Umbilical cord (tissue), 2 donors: ENCODE data around the gene GALNS. TPM values are rescaled to one million over a fixed set of nuclear protein-coding genes. Genes with fewer than 3 reads are reported as not detected.

Experiments
- DNase-seq: peaks from one replicate; pipeline ENCODE4 v3.0.0-alpha.2; 2015; ENCODE audit warnings: low spot score
- total RNA-seq: library from RNA; depleted of rRNA; stranded (reverse); fragments of >200 nt; gene quantifications from one replicate; pipeline ENCODE4 v1.2.3, GENCODE V29; 2014; ENCODE audit warnings: low replicate concordance; ENCODE audit not compliant: insufficient read depth

GALNS gene
- total RNA-seq, 1 donor from 2014 or later = 14.9 TPM

DNA sequence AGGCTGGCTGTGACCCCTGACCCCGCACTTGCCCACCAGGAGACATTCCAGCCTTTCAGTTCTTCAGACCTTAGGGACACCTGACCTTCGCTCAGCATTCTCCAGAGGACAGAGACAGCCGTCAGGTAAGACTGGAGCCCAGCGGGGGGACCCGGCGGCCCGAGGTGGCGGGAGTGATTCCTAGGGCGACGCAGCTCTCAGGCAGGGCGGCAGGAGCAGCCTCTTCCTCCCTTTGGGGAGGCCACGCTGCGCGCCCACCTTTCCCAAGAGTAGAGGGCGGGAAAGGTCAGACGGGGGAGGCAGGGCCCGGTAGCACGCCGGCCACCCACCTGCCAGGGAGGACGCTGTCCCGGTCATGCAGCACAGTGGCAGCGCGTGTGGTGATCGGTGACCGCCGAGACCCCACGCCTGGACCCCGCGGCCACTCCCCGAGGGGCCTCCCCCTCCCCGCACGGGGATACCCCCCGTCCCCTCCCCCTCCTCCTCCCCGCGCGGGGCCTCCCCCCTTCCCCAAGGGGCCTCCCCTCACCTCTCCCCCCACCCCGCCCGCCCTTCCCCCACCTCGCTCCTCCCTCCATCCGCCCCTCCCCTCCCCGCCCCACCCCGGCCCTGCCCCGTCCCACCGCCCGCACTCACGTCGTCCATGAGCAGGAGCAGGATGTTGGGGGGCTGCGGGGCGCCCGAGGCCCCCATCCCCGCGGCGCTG, 472 bp downstream of the GALNS start:
- no peak for DNase-seq

DNA sequence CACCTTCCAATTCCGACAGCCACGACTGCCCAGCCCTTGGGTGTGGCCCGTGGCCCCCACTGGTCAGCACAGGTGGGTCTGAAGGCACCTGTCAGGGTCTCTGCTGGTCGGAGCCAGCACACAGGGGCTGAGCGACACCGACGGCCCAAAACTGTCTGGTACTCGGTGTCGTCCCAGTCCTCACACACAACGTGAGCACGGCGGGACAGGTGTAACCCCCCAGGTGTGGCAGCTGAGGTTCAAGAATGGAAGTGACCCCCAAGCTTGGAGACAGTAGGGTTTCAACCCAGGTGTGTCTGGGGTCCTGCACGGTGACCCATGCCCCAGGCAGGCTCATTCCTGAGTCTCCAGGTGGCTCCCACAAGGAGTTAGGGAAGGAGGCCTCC, 1.0 kb downstream of the GALNS start:
- DNase-seq = no peak

DNA sequence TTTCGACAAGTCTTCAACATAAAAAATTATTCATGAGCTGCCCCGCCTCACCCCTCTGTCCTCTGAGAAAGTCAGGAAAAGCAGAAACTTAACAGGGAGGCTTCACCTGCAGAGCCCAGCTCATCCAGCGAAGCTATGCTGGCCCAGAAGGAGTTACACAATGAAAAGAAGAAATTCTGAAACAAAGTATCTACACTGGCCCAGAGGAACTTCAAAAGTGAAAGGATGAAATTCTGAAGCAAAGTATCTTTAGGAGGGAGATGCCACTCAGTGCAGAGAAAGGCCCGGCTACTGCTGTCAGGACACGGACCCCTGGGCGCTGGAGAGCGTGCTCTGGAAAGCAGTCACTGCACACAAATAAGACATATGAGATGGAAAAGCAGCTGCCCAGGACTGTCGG, 1.6 kb downstream of the GALNS start:
- DNase-seq = no peak

DNA sequence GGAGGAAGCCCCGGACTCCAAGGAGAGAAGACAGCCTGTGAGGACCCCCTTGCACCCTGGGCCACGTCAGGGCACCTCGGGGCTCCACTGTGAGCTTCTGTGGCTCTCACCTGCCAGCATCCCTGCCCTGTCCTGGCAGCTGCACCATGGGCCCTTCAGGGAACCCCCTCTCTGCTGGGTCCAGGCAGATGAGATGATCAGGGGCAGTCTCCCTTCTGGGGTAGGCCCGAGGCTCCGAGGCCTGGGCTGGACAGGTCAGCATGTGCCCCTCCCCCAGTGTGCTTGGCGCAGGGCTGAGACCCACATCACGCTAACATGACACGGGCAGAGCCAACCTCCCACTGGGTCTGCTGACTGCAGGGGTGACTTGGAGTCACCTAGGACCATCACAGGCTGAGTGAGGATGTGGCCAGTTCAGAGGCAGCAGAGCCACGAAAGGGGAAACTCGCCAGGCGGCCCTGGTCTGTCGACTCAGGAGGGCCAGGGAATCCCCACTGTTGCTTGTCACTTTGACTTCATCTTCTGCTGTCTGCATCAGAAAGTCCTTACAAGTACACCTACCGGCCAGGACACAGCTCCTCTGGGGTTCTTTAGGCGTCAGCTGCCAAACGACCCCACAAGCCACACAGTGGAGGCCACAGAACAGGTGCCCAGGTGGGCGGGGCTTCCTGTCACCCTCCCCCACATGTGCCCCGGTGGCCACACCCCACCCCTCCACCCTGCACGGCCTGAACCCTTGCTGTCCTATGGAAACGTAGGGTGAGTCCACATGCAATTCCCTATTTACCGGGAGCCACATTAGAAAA, 2.2 kb downstream of the GALNS start:
- no peak for DNase-seq

DNA sequence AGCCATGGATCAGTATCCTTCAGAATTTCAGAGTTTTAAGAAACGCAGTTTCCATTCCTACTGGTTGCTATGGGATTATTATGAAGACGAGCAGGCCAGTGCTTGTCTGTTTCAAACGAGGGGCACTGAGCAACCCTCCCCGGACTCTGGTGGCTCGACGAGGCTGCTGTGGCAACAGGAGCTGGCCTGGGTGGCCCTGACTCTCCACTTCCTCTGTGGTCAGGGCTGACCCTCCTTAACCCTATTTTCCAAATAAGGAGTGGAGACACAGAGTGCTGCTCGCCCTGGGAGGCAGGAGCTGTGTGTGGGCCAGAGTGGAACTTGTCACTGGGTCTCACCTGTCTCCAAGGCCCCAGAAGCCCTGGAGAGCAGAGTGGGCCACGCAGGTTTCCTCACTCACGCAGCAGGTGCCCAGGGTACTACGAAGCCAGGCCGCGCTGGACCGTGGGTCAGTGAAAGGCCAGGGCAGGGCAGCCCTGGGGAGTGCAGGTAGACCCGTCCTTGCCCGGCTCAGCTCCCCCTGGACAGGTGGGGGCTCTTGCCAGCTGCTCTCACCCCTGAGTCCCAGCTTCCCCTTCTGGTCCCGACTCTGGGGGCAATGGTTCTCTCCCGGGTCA, 3.3 kb downstream of the GALNS start:
- no peak for DNase-seq

DNA sequence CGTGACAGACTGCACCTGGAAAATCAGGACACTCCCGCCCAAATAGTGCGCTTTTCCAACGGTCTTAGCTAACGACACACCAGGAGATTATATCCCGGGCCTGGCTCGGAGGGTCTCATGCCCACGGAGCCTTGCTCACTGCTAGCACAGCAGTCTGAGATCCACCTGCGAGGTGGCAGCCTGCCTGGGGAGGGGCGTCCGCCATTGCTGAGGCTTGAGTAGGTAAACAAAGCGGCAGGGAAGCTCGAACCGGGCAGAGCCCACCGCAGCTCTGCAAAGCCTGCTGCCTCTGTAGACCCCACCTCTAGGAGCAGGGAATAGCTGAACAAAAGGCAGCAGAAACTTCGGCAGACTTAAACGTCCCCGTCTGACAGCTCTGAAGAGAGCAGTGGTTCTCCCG, 5.1 kb downstream of the GALNS start:
- no peak for DNase-seq

DNA sequence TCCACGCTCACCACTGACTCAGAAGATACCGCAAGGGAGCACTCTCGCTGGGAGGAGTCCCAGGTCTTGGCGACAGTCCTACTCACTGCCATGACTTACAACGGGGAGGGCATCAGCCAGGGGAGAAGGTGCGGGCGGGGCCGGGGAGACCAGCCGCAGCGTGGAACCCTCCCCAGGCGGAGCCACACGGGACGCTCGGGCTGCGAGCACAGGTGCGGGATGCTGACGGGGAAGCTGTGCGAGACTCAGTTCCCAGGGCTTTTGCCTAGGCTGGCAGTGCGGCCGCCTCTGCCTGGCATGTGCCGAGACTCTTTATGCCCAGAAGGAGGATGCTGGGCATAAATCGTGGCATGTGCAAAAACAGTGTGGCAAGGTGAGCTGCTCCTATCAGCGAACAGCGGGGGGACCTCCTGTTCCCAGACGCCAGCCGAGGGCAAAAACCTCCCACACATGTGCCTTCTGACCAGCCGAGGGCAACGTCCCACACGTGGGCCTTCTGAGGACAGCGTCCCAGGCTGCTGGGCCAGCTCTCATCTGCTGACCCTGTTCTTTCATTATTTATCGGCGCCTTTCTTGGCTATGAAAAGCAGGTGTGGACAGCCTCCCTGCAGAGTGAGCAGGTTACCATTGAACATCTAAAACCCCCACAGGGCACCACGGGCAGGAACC, 6.1 kb downstream of the GALNS start:
- no peak for DNase-seq

DNA sequence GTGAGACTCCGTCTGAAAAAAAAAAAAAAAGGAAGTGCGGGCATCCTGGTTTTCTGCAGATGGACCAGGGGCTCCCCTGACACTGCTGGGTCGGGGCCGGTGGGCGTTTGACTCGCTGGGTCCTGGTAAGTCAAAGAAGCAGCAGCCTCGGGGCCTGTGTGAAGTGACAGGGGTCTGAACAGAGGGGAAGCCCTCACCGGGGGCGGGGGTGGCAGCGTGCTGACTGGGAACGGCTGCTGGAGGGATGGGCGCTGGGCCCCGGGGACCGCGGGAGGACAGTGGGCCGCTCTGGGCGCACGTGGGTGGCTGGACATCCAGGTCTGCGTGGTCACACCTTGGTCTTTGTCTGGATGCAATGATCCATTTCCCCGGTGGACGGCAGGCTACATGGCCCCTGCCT, 8.2 kb downstream of the GALNS start:
- no peak for DNase-seq

DNA sequence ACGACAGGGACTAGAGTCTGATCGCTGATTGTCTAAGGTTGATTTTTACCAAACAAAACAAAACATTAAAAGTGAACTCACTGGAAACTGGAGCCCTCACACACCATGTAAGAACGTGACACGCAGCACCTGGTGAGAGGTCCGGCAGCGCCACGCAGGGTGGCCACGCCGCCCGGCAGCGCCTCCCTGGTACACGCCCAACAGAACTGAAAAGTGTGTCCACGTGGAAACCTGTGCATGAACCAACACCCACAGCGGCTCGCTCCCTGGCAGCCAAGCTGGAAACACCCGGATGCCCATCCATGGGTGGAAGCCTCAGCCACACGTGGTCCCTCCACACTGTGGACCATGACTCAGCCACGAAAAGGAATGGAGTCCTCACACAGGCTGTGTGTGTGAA, 9.1 kb downstream of the GALNS start:
- DNase-seq = no peak

DNA sequence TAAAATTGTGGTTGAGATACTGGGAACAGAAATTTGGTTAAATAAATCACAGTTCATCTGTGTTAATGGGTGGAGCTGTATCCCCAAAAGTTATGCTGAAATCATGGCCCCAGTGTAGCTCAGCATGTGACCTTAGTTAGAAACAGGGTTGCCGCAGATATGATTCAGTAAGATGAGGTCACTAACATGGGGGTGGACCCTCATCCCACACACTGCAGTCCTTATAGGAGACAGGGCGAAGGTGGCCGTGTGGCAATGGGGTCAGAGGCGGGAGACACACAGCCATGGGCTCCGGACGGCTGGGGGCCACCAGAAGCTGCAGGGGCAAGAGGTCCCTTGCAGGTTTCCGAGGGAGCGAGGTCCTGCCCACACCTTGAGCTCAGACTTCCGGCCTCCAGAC, 10.7 kb downstream of the GALNS start:
- DNase-seq = no peak

DNA sequence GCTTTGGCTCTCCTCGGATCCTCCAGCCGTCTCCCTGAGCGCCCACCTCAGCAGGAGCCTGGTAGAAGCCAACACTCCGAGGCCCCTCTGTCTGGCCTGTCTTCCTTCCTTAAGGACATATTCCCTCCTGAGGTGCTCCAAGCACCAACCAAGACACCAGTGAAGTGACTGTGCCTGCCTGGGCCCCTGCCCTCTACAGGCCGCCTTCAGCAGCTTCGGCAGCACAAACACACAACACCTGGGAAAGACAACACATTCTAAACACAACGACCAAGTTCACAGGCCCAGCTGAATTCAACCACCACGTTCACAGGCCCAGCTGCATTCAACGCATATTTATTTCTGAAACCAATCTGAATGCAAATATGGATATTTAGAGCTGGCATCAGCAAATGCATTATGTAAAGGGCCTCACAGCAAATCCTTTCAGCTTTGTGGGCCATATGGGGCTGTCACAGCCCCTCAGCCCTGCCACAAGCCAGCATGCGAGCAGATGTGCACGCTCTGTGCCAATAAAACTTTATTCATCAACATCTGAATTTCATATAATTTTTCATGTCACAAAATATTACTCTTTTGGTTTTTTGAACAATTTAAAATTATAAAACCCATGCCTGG, 12.2 kb downstream of the GALNS start:
- DNase-seq = no peak

DNA sequence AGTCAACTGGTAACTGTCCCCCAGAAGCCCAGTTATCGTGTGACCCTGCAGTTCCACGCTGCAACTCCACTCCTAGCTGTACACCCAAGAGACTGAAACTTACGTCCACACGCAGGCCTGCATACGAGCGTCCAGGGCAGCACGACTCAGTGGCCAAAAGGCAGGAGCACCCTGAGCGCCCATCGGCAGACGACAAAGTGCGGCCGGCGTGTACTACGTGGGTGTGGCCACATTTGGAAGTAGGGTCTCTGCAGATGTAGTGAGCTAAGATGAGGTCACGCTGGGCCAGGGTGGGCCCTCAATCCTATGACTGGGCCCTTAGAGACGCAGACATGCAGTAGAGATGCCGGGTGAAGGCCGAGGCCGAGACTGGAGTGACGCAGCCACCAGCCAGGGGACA, 13.5 kb downstream of the GALNS start:
- no peak for DNase-seq

DNA sequence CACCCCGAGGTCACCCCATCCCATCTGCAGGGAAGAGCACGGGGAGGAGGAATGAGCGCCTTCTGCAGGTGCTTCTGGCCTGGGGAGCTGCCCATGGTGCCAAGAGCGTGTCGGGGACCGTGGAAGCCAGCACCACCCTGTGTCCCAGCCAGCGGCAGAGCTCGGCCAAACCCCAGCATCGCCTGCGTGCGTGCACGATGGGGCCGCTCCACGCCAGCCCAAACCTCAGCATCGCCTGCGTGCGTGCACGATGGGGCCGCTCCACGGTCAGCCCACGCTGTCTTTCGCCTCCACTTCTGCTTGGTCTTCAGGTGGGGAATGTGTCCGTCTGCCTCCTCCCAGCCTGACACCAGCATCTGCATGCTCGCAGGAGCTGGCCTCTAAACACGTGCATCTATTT, 13.9 kb downstream of the GALNS start:
- no peak for DNase-seq

DNA sequence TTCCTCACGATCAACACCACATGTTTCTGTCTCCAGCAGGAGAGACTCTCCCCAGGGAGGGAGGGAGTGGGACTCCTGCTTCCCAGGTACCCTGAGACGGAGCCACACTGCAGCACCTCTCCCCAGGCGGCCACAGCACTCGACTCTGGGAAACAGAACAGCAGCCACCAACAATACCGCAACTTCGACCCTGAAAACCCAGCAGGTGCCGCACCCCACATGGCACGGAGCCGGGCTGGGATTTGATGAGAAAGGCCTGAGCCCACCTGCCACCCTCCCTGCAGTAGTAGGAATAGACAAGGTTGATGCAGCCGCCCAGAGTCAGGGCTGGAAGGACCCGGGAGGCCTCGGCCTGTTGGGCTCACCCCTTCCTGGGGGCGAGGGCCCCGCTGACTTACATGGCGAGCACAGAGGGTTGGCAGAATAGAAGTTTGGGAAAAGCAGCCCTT, 14.4 kb downstream of the GALNS start:
- DNase-seq = no peak

DNA sequence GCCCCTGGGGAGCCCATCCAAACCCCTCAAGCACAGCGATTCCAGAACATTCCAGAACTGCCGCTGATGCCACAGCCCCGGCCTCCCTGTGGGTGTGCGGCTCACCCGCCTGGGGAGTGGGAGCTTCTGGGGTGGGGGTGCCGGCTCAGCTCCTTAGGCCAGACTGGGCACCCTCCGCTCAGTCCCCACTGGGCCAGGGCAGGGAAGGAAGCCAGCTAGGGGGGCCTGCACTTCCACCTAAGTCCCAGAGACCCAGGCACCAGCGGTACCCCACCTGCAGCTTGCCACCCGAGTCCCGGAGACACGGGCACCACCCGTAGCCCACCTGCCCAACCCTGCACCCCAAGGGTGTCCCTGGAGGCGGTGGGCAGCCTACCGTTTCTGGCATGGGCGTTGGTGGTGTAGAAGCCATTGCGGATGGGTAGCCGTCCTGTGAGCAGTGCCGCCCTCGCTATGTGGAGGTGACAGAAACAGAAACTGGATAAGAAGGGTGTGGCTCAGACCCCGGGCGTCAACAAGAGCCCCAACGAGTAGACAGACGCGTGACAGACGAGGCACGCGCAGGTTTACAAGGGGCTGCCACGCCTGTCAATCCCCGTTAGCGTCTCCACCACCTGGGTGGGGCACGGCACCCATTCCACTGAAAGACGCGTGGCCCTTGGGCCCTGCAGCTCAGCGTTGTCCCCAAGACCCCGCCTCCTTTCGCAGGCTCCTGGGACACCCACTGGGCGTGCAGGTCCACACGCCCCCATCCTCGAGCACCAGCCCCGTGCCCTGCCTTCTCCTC, 15.0 kb downstream of the GALNS start:
- DNase-seq = no peak

DNA sequence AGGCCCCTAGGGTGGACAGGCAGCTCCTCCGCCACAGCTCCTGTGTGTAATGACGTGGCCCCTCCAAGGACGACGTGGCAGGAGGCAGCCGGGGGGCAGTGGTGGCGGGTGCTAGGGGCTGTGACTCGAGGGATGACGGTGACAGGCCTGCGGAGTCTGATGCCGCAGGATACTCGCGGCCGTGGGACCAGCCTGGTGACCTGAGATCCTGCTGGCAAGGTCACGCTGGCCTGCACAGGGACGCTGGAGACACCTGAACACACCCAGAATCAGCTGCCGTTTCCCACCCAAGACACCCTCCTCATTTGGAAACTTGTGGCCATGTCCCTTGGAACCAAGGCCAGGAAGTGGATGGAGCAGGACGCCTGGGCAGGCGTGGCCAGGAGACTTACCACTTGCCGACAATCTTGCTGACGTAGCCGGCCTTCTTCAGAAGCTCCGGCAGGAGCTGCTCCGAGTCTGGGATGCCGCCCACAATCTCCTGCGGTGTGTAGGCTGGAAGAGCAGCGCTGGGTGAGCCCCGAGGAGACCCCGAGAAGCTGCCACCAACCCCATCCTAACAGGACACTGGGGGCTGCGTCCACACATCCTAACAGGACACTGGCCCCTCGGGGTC, 16.0 kb downstream of the GALNS start:
- no peak for DNase-seq

DNA sequence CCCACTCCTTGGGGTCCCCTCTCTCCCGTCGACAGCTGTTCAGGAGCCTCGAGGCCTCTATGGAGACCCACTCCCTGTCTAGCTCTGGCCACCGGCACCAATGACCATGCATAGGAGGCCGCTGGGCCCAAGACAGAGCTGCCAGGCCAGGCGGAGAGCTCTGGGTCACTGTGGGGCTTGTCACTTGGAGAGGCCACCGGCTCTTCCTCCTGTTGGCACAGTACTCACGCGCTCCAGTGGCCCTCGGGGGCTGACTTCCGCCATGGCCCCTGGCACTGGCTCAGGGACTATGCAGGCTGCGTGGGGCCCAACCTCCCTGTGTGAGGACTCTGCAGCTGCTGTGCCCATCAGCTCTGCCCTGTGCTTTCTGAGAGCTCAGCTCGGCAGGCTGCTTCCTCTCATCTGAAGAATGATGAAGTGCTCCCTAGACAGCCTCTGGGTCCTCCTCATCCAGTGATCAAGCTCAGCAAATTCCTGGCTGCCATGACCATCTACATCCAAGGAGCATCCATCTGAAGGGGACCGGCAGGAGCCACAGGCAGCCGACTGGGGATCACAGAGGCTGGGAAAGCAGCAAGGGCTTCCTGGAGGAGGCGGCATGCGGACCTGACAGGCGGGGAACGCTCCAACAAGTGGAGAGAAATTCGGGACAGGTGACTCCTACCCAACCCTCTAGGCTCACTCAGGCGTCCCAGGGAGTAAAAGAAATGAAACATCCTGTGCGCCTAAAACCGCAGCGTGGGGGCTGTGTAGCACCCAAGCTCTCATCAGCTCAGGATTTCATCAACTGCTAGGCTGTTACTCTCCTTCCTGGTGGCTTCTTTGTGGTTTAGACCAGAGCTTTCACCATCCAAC, 16.8 kb downstream of the GALNS start:
- DNase-seq = no peak

DNA sequence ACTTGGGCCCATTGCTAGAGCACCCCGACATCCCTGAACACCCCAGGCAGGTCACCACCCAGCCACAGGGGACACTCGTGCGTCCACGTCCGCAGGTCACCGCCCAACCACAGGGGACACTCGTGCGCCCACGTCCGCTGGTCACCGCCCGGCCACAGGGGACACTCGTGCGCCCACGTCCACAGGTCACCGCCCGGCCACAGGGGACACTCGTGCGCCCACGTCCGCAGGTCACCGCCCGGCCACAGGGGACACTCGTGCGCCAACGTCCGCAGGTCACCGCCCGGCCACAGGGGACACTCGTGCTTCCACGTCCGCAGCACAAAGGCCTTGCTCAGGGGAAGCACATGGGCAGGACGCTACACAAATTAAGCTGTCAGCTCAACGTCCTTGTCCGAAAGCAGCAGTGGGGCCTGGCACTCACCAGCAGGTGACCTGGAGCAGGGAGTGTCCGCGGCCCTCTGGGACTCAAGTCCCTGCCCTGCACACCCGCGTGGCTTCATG, 17.7 kb downstream of the GALNS start:
- DNase-seq = no peak

DNA sequence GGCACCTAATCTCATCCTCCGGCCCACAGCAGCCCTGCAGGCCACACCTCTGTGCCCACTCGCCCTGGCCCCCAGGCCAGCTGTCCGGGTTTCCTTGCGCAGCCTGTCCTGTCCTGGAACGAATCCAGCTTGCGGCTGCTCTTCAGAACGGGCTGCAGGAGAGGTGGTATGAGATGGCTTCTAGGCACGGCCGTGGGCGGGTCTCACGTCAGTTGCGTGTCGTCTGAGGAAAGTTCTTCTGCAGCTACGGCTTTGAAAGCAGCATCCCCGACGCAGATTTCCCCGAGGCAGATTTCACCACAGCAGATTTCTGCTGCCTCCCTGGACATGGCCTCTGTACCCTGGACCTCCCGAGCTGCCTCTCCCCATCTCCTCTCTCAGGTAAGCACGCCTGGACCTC, 18.2 kb downstream of the GALNS start:
- DNase-seq = no peak
